CD8-positive, alpha-beta memory T cell (primary cell): ENCODE measurements around the gene TBC1D2. TPM values are rescaled to one million over a fixed set of nuclear protein-coding genes. Genes with fewer than 3 reads are reported as not detected.

Source experiments
- CTCF ChIA-PET: fragments of 350-600 bp; sonication (Branson Sonifier 250); formaldehyde crosslinking; loops from one replicate; lab custom pipeline; 2021; ENCODE audit warnings: antibody characterized with exemption; lab: Charles Lee
- POLR2A ChIA-PET: fragments of 350-600 bp; sonication (Branson Sonifier 250); formaldehyde crosslinking; loops from one replicate; lab custom pipeline; 2021; ENCODE audit warnings: antibody characterized with exemption; lab: Charles Lee
- DNase-seq, 5 donors: peaks; one replicate each; pipeline versions ENCODE4 v3.0.0 to v3.0.0-alpha.2; 2020 to 2022; ENCODE audit warnings: mixed read lengths in 1 of 5
- H3K27ac ChIP-seq: one replicate; pipeline ENCODE4 v1.7.0; 2013; ENCODE audit warnings: low read depth, mild to moderate bottlenecking, low read length, moderate library complexity
- H3K27me3 ChIP-seq: 2 replicates; pipeline ENCODE4 v1.7.0; 2013; ENCODE audit warnings: low read length, mild to moderate bottlenecking; ENCODE audit not compliant: insufficient read depth, poor library complexity, severe bottlenecking
- H3K36me3 ChIP-seq: 2 replicates; pipeline ENCODE4 v1.7.0; 2013; ENCODE audit warnings: mild to moderate bottlenecking, low read length, moderate library complexity; ENCODE audit not compliant: insufficient read depth
- H3K4me1 ChIP-seq: 2 replicates; pipeline ENCODE4 v1.7.0; 2013; ENCODE audit warnings: mild to moderate bottlenecking, low read length, moderate library complexity; ENCODE audit not compliant: insufficient read depth
- H3K4me3 ChIP-seq: 2 replicates; pipeline ENCODE4 v1.7.0; 2013; ENCODE audit warnings: mild to moderate bottlenecking, low read length
- H3K9me3 ChIP-seq: 2 replicates; pipeline ENCODE4 v1.7.0; 2013; ENCODE audit warnings: mild to moderate bottlenecking, low read length
- H3K27ac Mint-ChIP-seq, 8 donors: one replicate each; pipeline ENCODE4 v1.8.0; 2020 to 2021; ENCODE audit warnings: mixed read lengths in 8 of 8, mild to moderate bottlenecking in 6 of 8, inconsistent platforms in 3 of 8, moderate library complexity in 3 of 8
- H3K27me3 Mint-ChIP-seq, 2 donors: one replicate each; pipeline ENCODE4 v1.8.0; 2020 to 2021; ENCODE audit warnings: mixed read lengths in 2 of 2, mild to moderate bottlenecking in 1 of 2, moderate library complexity in 1 of 2
- H3K36me3 Mint-ChIP-seq, 3 donors: one replicate each; pipeline ENCODE4 v1.8.0; 2020 to 2021; ENCODE audit warnings: mixed read lengths in 3 of 3, inconsistent platforms in 1 of 3, mild to moderate bottlenecking in 1 of 3
- H3K4me1 Mint-ChIP-seq, 3 donors: one replicate each; pipeline ENCODE4 v1.8.0; 2020 to 2021; ENCODE audit warnings: mixed read lengths in 3 of 3, inconsistent platforms in 1 of 3, mild to moderate bottlenecking in 1 of 3
- H3K4me3 Mint-ChIP-seq, 7 donors: one replicate each; pipeline ENCODE4 v1.8.0; 2020 to 2021; ENCODE audit warnings: mixed read lengths in 7 of 7, mild to moderate bottlenecking in 6 of 7, moderate library complexity in 4 of 7, inconsistent platforms in 2 of 7
- H3K9me3 Mint-ChIP-seq, 5 donors: one replicate each; pipeline ENCODE4 v1.8.0; 2020 to 2022; ENCODE audit warnings: mixed read lengths in 5 of 5, mild to moderate bottlenecking in 3 of 5, moderate library complexity in 2 of 5, inconsistent platforms in 1 of 5
- polyA plus RNA-seq: library from polyadenylated mRNA; unstranded; fragments of 300-500 nt; fragmentation: Illumina TruSeq; gene quantifications from one replicate; pipeline ENCODE4 v1.2.3, GENCODE V29; 2021
- total RNA-seq, 2 experiments: library from RNA; stranded (reverse); gene quantifications; one replicate each; pipeline ENCODE4 v1.2.3, GENCODE V29; 2021

TBC1D2 gene
- total and polyA plus RNA-seq, 3 experiments from 2014 or later, result 3.3 to 5.6 (median 4.8) TPM

GRCh38 chr9:98201102-98201501, 54.3 kb downstream of the TBC1D2 start:
- Histone ChIP-seq H3K27ac (no peak overlapping the region), H3K27me3 (no peaks in the 10 kb centered on the region), H3K4me3 (no peak overlapping the region), H3K9me3 (no peaks in the 10 kb centered on the region), H3K4me1 (no peaks in the 10 kb centered on the region), H3K36me3 (no peaks in the 10 kb centered on the region)
- no peak for DNase-seq
- POLR2A ChIA-PET, result interaction anchor here (0.6 kb wide), 1 partner anchor 9 kb away, joined by 3 read pairs; the partner anchor contains the start of gene CORO2A
- peaks cover 0 to 3% (median 0%) of the 10 kb centered on the region in 3 donors for H3K36me3 Mint-ChIP-seq
- CTCF ChIA-PET, result no interaction called here
- peak overlapping the region in 1 of 8 donors; percentile 2 for H3K27ac Mint-ChIP-seq
- H3K4me1 Mint-ChIP-seq, result peaks cover 2 to 5% (median 5%) of the 10 kb centered on the region in 3 donors
- no peaks in the 10 kb centered on the region for H3K27me3 Mint-ChIP-seq
- H3K4me3 Mint-ChIP-seq, result no peak overlapping the region
- H3K9me3 Mint-ChIP-seq, result no peaks in the 10 kb centered on the region

GRCh38 chr9:98199388-98200033, 55.9 kb downstream of the TBC1D2 start:
- peaks cover 0 to 3% (median 0%) of the 10 kb centered on the region in 3 donors for H3K36me3 Mint-ChIP-seq
- no peaks in the 10 kb centered on the region for H3K4me1 Mint-ChIP-seq
- H3K27me3 Mint-ChIP-seq, result no peaks in the 10 kb centered on the region

GRCh38 chr9:98195671-98196070, 59.8 kb downstream of the TBC1D2 start:
- H3K4me3 Mint-ChIP-seq, result peak overlapping the region in 2 of 7 donors; percentile 37 to 56
- no peaks in the 10 kb centered on the region for H3K9me3 Mint-ChIP-seq
- no peaks in the 10 kb centered on the region for H3K9me3 ChIP-seq
- H3K27me3 ChIP-seq, result no peaks in the 10 kb centered on the region
- H3K4me1 ChIP-seq, result peaks cover 20% of the 10 kb centered on the region
- H3K27me3 Mint-ChIP-seq, result no peaks in the 10 kb centered on the region
- H3K27ac Mint-ChIP-seq, result peak overlapping the region in 2 of 8 donors; percentile 37 to 55
- POLR2A ChIA-PET, result no interaction called here
- H3K4me1 Mint-ChIP-seq, result peaks cover 16 to 21% (median 16%) of the 10 kb centered on the region in 3 donors
- H3K36me3 Mint-ChIP-seq, result peaks cover 0 to 5% (median 0%) of the 10 kb centered on the region in 3 donors
- CTCF ChIA-PET, result interaction anchor here (1.7 kb wide), 1 partner anchor 9 kb away, joined by 5 read pairs; no protein-coding TSS in a partner anchor
- no peak overlapping the region for H3K27ac ChIP-seq
- H3K36me3 ChIP-seq, result no peaks in the 10 kb centered on the region
- no peak overlapping the region for H3K4me3 ChIP-seq
- no peak for DNase-seq

More at GRCh38 chr9:98199388-98200033, 55.9 kb downstream of the TBC1D2 start:
- no peak for DNase-seq
- ChIA-PET CTCF (no interaction called here), POLR2A (no interaction called here)
- H3K4me3 Mint-ChIP-seq, result peak overlapping the region in 1 of 7 donors; percentile 54
- Histone ChIP-seq H3K9me3 (no peaks in the 10 kb centered on the region), H3K4me1 (no peaks in the 10 kb centered on the region), H3K27me3 (no peaks in the 10 kb centered on the region), H3K27ac (no peak overlapping the region), H3K4me3 (no peak overlapping the region), H3K36me3 (no peaks in the 10 kb centered on the region)
- peak overlapping the region in 1 of 8 donors; percentile 22 for H3K27ac Mint-ChIP-seq
- H3K9me3 Mint-ChIP-seq, result no peaks in the 10 kb centered on the region

GRCh38 chr9:98193336-98193944, 62.0 kb downstream of the TBC1D2 start:
- Mint-ChIP-seq H3K27ac (peak overlapping the region; percentile 59 to 91 (median 80)), H3K4me1 (peaks cover 33 to 42% (median 37%) of the 10 kb centered on the region in 3 donors), H3K27me3 (no peaks in the 10 kb centered on the region), H3K4me3 (peak overlapping the region; percentile 85 to 91 (median 89)), H3K36me3 (peaks cover 0 to 3% (median 0%) of the 10 kb centered on the region in 3 donors), H3K9me3 (no peaks in the 10 kb centered on the region)
- POLR2A ChIA-PET, result interaction anchor here (0.6 to 3.3 kb wide), 5 partner anchors 10 to 92 kb away, joined by 3 to 19 read pairs (median 3); partner anchors contain the start of gene TBC1D2
- CTCF ChIA-PET, result interaction anchor here (0.5 to 3.1 kb wide), 8 partner anchors 12 to 128 kb away, joined by 3 to 17 read pairs (median 4); partner anchors contain the start of gene TRIM14
- H3K27ac ChIP-seq, result peak overlapping the region; percentile 51
- no peaks in the 10 kb centered on the region for H3K9me3 ChIP-seq
- H3K4me3 ChIP-seq, result peak overlapping the region; percentile 68
- no peak for DNase-seq
- H3K36me3 ChIP-seq, result no peaks in the 10 kb centered on the region
- peaks cover 31% of the 10 kb centered on the region for H3K4me1 ChIP-seq
- no peaks in the 10 kb centered on the region for H3K27me3 ChIP-seq

- H3K36me3 Mint-ChIP-seq, result peaks cover 0 to 3% (median 0%) of the 10 kb centered on the region in 3 donors
- Histone ChIP-seq H3K4me1 (peaks cover 31% of the 10 kb centered on the region), H3K36me3 (no peaks in the 10 kb centered on the region), H3K4me3 (peak within 1 kb of the TSS; percentile 71), H3K27ac (peak within 1 kb of the TSS; percentile 51), H3K27me3 (no peaks in the 10 kb centered on the region), H3K9me3 (no peaks in the 10 kb centered on the region)
- ChIA-PET CTCF (interaction anchor here (0.7 to 3.1 kb wide), 10 partner anchors 10 to 118 kb away, joined by 3 to 17 read pairs (median 4); partner anchors contain the start of gene TRIM14), POLR2A (interaction anchor here (0.5 to 3.3 kb wide), 6 partner anchors 8 to 91 kb away, joined by 3 to 19 read pairs (median 6); partner anchors contain the start of genes TBC1D2 and TRIM14)
- no peaks in the 10 kb centered on the region for H3K9me3 Mint-ChIP-seq
- no peaks in the 10 kb centered on the region for H3K27me3 Mint-ChIP-seq
- H3K4me1 Mint-ChIP-seq, result peaks cover 40 to 48% (median 44%) of the 10 kb centered on the region in 3 donors
- peak; percentile 58 to 78 (median 74) for DNase-seq
- H3K4me3 Mint-ChIP-seq, result peak within 1 kb of the TSS; percentile 85 to 91 (median 89)
- H3K27ac Mint-ChIP-seq, result peak within 1 kb of the TSS; percentile 59 to 91 (median 80)
Measured at GRCh38 chr9:98192503-98193335, 62.7 kb downstream of the TBC1D2 start, which contains the start of gene CORO2A. Gene CORO2A (minus strand): TSS chr9:98192637. CDS start chr9:98157660, 34,977 bp downstream.

- ChIA-PET CTCF (interaction anchor here (0.7 to 3.1 kb wide), 9 partner anchors 9 to 117 kb away, joined by 3 to 17 read pairs (median 4); partner anchors contain the start of gene TRIM14), POLR2A (interaction anchor here (0.5 to 3.3 kb wide), 6 partner anchors 9 to 90 kb away, joined by 3 to 19 read pairs (median 6); partner anchors contain the start of genes TBC1D2 and TRIM14)
- peak overlapping the region in 7 of 8 donors; percentile 14 to 86 (median 45) for H3K27ac Mint-ChIP-seq
- Histone ChIP-seq H3K4me3 (peak overlapping the region; percentile 71), H3K27ac (peak overlapping the region; percentile 47), H3K36me3 (no peaks in the 10 kb centered on the region), H3K4me1 (peaks cover 31% of the 10 kb centered on the region), H3K27me3 (no peaks in the 10 kb centered on the region), H3K9me3 (no peaks in the 10 kb centered on the region)
- H3K36me3 Mint-ChIP-seq, result peaks cover 0 to 3% (median 0%) of the 10 kb centered on the region in 3 donors
- no peaks in the 10 kb centered on the region for H3K27me3 Mint-ChIP-seq
- peaks cover 43 to 53% (median 47%) of the 10 kb centered on the region in 3 donors for H3K4me1 Mint-ChIP-seq
- DNase-seq, result peak; percentile 8 to 68 (median 42)
- peak overlapping the region; percentile 53 to 89 (median 79) for H3K4me3 Mint-ChIP-seq
- no peaks in the 10 kb centered on the region for H3K9me3 Mint-ChIP-seq
Measured at GRCh38 chr9:98191671-98192502, 63.6 kb downstream of the TBC1D2 start.
